ENCODE measurements around the gene CYB561D2. TPM values are rescaled to one million over a fixed set of nuclear protein-coding genes. Genes with fewer than 3 reads are reported as not detected.

CYB561D2 gene
- total RNA-seq, 1 donor from 2014 or later: 11.5 TPM

DNA sequence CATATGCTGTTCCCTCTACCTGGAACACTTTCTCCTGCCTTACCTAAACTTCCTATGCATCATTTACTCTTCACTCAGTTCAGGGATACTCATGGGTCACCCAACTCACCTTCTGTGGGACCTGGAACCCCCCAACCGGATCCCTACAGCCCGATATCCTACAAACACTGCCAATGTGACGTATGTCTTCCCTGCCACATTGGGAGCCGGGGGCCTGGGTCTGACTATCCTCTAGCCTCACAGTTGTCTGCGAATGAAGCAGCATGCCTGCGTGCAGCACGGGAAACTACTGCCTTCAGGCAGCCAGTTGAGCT, 492 bp upstream of the CYB561D2 start:
- Histone ChIP-seq H3K27me3 (no peaks in the 10 kb centered on the region), H3K27ac (peak overlapping the region; percentile 90), H3K36me3 (peaks cover 0 to 27% of the 10 kb centered on the region in 2 donors), H3K9me3 (no peaks in the 10 kb centered on the region), H3K4me1 (peaks cover 43% of the 10 kb centered on the region), H3K4me3 (peak overlapping the region; percentile 59 to 60)
- TF ChIP-seq POLR2A (IDR thresholded peaks at IDR 0.05) (no peak), POLR2AphosphoS5 (IDR thresholded peaks at IDR 0.05; ENCODE audit: insufficient read depth in 1 of 2, low read depth in 1 of 2) (no peak)
- TF ChIP-seq, protein P1, sequence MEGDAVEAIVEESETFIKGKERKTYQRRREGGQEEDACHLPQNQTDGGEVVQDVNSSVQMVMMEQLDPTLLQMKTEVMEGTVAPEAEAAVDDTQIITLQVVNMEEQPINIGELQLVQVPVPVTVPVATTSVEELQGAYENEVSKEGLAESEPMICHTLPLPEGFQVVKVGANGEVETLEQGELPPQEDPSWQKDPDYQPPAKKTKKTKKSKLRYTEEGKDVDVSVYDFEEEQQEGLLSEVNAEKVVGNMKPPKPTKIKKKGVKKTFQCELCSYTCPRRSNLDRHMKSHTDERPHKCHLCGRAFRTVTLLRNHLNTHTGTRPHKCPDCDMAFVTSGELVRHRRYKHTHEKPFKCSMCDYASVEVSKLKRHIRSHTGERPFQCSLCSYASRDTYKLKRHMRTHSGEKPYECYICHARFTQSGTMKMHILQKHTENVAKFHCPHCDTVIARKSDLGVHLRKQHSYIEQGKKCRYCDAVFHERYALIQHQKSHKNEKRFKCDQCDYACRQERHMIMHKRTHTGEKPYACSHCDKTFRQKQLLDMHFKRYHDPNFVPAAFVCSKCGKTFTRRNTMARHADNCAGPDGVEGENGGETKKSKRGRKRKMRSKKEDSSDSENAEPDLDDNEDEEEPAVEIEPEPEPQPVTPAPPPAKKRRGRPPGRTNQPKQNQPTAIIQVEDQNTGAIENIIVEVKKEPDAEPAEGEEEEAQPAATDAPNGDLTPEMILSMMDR (IDR thresholded peaks at IDR 0.05): no peak
- intact Hi-C loops (cut with DNase I): no loop called here
- no peak for DNase-seq (ENCODE audit: extremely low spot score in 2 of 2)

DNA sequence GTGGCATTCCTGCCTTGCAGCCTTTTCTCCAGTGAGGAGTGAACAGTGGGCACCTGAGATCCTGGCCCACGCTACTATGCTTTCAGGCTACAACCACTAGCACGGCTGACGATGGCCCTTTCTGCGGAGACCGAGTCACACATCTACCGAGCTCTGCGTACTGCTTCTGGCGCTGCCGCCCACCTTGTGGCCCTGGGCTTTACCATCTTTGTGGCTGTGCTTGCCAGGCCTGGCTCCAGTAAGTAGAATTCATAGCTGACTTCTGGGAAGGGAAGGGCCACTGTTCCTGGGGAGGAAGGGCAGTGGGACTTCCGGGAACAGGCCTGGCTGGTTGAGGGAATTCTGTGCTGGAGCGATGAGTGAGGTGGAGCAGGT, 648 bp downstream of the CYB561D2 start:
- peak overlapping the region; percentile 59 to 60 for H3K4me3 ChIP-seq
- no peak for DNase-seq (ENCODE audit: extremely low spot score in 2 of 2)
- H3K27me3 ChIP-seq: no peaks in the 10 kb centered on the region
- peaks cover 0 to 31% of the 10 kb centered on the region in 2 donors for H3K36me3 ChIP-seq
- H3K9me3 ChIP-seq: no peaks in the 10 kb centered on the region
- TF ChIP-seq POLR2AphosphoS5 (IDR thresholded peaks at IDR 0.05; ENCODE audit: insufficient read depth in 1 of 2, low read depth in 1 of 2) (no peak), POLR2A (IDR thresholded peaks at IDR 0.05) (no peak)
- TF ChIP-seq, protein P1 (IDR thresholded peaks at IDR 0.05): no peak
- H3K27ac ChIP-seq: peak overlapping the region; percentile 90
- peaks cover 43% of the 10 kb centered on the region for H3K4me1 ChIP-seq
- intact Hi-C loops (cut with DNase I): no loop called here

DNA sequence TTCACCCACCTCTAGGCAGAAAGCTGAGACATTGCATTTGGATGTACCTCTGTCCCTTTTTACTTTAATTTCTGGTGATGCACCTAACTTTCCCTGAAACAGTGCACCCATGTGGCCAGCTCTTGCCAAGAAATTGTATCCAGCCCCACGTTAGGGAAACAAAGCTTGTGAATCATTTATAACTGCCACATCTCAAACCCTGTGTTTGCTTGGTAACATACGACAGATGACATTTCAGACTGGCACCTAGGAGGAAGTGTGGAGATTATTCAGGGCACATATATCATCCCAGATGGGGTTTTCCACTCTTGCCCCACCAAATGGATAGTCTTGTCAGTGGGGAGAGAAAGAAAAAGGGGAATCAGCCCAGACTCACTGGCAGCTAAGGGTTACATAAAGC, 2.1 kb downstream of the CYB561D2 start:
- no peaks in the 10 kb centered on the region for H3K9me3 ChIP-seq
- no peaks in the 10 kb centered on the region for H3K27me3 ChIP-seq
- TF ChIP-seq POLR2AphosphoS5 (IDR thresholded peaks at IDR 0.05; ENCODE audit: insufficient read depth in 1 of 2, low read depth in 1 of 2) (no peak), POLR2A (IDR thresholded peaks at IDR 0.05) (no peak)
- TF ChIP-seq, protein P1 (IDR thresholded peaks at IDR 0.05): no peak
- peaks cover 58% of the 10 kb centered on the region for H3K4me1 ChIP-seq
- intact Hi-C loops (cut with DNase I): no loop called here
- H3K36me3 ChIP-seq: peaks cover 0 to 31% of the 10 kb centered on the region in 2 donors
- no peak overlapping the region for H3K4me3 ChIP-seq
- no peak overlapping the region for H3K27ac ChIP-seq
- DNase-seq (ENCODE audit: extremely low spot score in 2 of 2): no peak

DNA sequence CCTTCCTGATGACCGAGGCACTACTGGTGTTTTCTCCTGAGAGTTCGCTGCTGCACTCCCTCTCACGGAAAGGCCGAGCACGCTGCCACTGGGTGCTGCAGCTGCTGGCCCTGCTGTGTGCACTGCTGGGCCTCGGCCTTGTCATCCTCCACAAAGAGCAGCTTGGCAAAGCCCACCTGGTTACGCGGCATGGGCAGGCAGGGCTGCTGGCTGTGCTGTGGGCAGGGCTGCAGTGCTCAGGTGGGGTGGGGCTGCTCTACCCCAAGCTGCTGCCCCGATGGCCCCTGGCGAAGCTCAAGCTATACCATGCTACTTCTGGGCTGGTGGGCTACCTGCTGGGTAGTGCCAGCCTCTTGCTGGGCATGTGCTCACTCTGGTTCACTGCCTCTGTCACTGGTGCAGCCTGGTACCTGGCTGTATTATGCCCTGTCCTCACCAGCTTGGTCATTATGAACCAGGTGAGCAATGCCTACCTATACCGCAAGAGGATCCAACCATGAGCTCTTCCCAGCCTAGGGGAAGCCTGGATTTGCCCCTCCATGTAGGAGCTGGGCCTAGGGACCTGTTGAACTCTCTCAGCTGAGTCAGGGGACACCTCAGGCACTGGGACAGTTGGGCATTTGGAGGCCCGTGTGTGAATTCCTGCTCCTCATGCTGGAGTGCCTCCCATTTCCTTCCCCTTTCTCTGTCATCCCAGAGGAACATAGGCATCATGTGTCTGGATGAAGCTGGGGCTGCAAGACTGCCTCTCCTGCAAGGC, 2.8 kb downstream of the CYB561D2 start:
- Histone ChIP-seq H3K27ac (no peak overlapping the region), H3K4me1 (peaks cover 64% of the 10 kb centered on the region), H3K9me3 (no peaks in the 10 kb centered on the region), H3K4me3 (no peak overlapping the region), H3K27me3 (no peaks in the 10 kb centered on the region), H3K36me3 (peaks cover 0 to 26% of the 10 kb centered on the region in 2 donors)
- DNase-seq (ENCODE audit: extremely low spot score in 2 of 2): no peak
- intact Hi-C loops (cut with DNase I): no loop called here
- TF ChIP-seq POLR2A (IDR thresholded peaks at IDR 0.05) (no peak), POLR2AphosphoS5 (IDR thresholded peaks at IDR 0.05; ENCODE audit: insufficient read depth in 1 of 2, low read depth in 1 of 2) (no peak)
- TF ChIP-seq, protein P1 (IDR thresholded peaks at IDR 0.05): no peak

DNA sequence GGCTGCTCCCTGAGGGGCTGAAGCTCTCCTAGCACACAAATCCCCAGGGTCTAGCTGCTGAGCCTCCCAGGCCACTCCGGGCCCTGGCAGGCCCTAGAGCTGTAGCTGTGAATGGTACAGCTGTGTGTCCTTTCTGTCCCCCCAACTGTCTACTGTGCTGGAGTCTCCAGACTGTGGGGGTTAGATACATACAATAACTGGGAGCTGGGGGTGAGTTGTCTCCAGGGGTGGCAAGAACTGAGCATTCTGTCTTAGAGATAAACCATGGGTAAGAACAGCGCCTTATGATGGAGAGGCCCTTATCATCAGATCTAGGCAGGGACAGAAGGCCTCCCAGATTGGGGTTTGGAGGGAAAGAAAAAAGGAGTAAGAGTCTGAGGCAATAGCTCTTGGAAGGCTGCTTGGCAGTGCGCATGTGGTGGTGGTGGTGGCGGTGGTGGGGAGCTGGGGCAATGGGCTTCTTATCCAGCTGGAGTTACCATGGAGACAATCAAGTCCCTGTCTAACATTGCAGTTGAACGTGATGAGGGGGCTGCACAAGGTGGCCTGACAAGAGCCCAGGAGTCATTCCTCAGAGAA, 3.6 kb downstream of the CYB561D2 start:
- no peaks in the 10 kb centered on the region for H3K9me3 ChIP-seq
- no peak overlapping the region for H3K4me3 ChIP-seq
- H3K36me3 ChIP-seq: peaks cover 0 to 23% of the 10 kb centered on the region in 2 donors
- peaks cover 65% of the 10 kb centered on the region for H3K4me1 ChIP-seq
- DNase-seq (ENCODE audit: extremely low spot score in 2 of 2): no peak
- TF ChIP-seq POLR2A (IDR thresholded peaks at IDR 0.05): no peak
- no peak for TF ChIP-seq POLR2AphosphoS5 (IDR thresholded peaks at IDR 0.05; ENCODE audit: insufficient read depth in 1 of 2, low read depth in 1 of 2)
- TF ChIP-seq, protein P1 (IDR thresholded peaks at IDR 0.05): no peak
- H3K27ac ChIP-seq: no peak overlapping the region
- intact Hi-C loops (cut with DNase I): no loop called here
- no peaks in the 10 kb centered on the region for H3K27me3 ChIP-seq

All from vagina (tissue), 2 donors.